Islet of Langerhans (tissue), 1 donor: ENCODE results near the gene RERE.
"Not testable (repeated sequence)": the region's sequence is repeated elsewhere in the genome, so short reads cannot be mapped to it uniquely, and the experiment has no call there.

ENCODE experiments used
- FAIRE-seq: peaks from one replicate; lab custom pipeline; 2011; peaks lifted over from hg19 to GRCh38; lab: Jason Lieb, UNC

Gene RERE

DNA sequence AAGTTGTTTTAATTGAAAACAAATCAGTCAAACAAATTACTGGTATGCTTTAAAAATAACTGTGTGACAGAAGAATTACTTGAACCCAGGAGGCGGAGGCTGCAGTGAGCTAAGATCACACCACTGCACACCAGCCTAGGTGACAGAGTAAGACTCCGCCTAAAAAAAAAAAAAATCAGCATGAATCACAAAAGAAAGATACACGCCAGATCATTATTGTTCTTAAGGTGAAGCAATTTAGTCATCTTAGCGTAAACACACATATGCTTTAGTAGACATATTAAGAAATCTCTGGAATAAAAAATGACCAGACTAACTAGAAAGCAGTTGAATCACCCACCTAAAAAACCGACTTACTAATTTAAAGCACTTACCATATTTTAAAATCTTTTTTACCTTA, 20.2 kb downstream of the RERE start:
- no peak for FAIRE-seq

DNA sequence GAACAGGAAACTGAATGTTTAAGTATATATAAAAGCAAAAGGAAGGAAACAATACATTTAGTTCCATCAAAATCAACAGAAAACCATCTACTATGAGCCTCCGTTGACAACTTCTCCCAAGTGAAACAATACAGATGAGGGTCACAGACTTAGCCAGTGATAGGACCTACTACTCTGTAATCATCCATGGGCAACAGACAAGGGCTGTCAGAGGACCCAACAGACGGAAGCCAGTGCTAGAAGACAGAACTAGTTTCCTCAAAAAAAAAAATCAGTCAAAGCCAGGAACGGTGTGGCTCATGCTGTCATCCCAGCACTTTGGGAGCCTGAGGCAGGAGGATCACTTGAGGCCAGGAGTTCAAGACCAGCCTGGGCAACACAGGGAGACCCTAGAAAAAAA, 20.6 kb downstream of the RERE start:
- no peak for FAIRE-seq

DNA sequence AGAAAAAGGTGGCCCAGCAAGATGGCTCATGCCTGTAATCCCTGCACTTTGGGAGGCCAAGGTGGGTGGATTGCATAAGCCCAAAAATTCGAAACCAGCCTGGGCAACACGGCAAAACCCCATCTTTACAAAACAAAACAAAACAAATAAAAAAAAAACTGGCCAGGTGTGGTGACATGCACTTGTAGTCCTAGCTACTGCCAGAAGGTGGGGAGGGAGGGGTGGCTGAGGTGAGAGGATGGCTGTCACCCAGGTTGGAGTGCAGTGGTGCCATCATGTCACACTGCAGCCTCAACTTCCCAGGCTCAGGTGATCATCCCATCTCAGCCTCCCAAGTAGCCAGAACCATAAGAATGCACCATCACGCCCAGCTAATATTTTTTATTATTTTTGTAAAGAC, 22.8 kb downstream of the RERE start:
- no peak for FAIRE-seq

DNA sequence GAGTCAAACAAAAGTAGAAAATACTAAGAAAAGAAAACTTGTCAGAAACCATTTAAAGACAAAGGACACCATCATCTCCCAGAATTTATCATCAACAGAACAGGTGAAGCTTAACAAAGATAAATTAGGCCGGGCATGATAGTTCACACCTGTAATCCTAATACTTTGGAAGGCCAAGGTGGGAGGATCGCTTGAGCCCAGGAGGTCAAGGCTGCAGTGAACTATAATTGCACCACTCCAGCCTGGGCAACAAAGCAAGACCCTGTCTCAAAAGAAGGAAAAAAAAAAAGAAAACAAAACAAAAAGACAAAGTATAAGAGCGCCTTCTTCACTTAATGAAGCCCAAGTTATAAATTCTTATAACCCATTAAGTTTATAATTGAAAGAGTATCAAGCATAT, 25.6 kb downstream of the RERE start:
- FAIRE-seq = no peak

DNA sequence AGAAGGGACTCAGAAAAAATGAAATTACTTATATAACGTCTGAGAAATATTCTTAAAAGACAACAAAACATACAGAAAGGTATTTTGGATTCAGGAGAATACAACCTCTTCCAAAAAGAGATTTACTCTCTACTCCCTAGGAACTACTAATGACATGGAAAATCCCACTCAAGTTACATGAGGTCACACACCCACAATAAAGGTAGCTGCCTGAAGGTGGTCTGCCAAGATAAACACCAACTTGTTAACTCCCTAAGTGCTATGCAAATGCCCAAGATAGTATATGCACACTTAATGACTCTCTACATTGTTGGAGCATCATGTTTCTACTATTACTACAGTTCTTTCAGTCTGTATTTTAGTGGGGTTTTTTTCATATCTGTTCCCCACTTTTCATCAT, 26.5 kb downstream of the RERE start:
- no peak for FAIRE-seq

DNA sequence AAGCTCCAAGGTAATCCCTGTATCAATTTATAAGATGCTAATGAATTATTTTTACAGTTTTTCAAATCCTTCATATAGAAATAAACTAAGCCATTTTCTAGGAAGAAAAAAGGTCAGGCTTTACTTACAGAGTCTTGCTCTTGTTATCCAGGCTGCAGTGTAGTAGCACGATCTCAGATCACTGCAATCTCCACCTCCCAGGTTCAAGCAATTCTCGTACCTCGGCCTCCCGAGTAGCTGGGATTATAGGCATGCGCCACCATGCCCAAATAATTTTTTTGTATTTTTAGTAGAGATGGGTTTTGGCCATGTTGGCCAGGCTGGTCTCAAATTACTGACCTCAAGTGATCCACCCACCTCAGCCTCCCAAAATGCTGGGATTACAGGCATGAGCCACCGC, 27.0 kb downstream of the RERE start:
- FAIRE-seq = no peak

DNA sequence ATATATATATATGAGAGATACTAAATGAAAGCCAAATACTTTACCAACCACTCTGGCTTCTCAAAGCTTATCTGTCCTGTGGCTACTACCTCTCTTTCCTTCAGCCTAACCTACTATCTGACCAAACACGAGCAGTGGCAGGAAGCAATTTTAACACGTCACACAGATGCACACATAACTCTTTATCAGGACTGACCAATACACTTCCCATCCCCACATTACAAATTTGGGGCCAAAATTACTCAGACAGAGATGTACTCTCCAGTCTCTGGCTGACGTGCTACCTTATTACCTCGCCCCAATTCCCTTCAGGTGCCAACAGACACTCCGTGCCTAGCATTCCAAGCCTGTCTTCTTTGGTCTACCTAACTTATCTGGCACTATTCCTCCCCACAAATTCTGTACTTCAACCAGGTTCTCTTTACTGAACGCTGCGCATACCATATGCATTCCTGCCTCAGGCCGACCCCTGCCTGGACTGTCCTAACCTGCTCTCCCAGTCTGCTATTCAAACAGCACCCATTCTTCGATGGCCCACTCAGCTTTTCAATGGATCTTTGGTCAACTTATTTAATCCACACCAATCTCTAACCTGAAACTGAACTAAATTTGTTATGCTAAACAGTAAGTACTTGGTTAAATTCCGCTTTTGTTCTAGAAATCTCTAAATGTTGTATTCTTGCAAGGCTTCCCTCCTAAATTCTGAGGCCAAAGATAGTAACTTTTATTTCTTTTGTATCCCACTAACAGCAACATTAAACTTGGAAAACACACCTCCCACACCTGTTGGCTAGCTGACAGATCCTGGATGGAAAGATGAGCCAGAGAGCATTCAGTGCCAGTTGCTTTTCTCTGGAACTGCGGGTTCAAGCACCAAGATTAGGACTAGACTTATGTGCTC, 27.9 kb downstream of the RERE start:
- FAIRE-seq = no peak

DNA sequence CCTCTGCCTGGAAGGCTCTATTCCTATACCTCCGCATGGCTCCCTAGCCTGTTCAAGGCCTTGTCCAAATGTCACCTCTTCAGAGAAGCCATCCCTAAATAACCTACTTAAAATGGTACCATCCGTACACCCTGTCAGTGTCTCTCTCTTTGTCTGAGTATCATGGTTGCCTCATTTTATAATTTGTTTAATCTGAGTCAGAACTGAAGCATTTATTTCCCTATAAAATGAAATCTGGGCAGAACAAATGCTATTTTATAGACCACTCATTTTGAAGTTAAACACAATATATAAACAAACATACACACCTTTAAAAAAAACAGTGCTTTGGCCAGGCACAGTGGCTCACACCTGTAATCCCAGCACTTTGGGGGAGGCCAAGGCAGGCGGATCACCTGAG, 30.2 kb downstream of the RERE start:
- FAIRE-seq = no peak

DNA sequence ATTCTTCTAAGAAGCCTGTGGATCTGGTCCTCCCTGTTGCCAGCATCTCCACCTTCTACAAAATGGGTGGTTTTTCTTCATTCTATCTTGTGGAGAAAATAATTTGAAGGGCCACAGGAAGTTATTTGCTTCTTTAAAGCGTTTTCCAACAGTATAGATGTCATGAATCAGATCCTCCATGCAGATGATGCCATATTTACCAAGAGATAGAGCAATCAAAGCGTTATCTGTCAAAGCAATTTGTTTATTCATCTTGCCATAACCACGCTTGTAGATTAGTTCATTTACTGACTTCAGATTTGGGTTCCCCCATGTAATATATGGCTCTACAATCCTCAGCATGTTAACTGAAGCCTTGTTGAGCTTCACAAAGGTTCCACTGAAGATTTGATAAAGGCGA, 31.2 kb downstream of the RERE start:
- not testable (repeated sequence) for FAIRE-seq

DNA sequence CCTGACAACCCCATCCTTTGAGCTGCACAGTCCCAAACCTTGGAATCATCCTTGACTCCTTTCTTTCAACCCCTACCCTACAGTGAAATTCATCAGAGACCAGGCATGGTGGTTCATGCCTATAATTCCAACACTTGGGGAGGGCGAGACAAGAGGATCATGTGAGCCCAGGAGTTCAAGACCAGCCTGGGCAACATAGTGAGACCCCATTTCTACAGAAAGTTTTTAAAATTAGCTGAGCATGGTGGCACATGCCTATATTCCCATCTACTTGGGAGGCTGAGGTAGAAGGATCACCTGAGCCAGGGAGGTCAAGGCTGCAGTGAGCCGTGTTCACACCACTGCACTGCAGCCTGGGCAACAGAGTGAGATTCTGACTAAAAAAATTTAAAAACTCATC, 34.5 kb downstream of the RERE start:
- no peak for FAIRE-seq

DNA sequence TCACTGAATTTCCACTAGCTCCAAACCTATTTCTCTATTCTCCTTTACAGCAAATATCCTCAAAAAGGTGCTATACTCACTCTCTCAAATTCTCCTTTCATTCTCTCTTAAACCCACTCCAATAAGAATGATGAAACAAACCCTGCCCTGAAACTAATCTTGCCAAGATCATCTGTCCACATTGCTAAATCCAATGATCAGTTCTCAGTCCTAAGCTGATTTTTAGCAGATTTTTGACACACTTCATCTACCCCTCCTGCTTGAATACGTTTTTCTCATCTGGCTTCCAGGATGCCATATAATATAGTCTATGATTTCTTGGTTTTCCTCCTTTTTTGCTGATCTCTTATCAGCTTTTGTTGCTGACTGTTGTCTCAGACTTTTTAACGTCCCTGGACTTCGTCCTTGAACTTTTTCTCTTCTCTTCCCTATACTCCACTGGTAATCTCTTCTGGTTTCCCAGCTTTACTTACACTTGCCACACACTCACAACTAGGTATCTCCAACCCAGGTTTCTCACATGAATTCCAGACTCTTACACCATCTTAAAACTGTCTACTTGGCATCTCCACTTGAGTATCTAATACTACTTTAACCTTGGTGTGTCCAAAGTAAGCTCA, 35.3 kb downstream of the RERE start:
- FAIRE-seq = no peak

DNA sequence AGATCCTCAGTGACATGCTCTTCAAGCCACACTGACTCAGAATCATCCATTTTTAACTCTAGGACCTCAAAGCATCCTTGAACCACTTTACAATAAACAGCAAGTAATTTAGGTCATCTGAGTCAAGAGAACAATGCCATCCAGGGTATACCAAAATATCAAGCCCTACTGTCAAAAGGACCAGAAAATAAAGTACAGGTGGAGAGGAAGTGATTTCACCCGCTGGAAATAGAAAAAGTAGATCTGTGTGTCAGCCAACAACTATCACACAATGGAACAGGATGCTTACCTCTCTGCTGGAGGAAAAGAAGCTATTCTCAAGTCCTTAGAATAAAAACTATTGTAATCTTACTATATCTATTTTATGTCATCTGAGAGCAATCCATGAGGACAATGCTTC, 37.0 kb downstream of the RERE start:
- FAIRE-seq = no peak

DNA sequence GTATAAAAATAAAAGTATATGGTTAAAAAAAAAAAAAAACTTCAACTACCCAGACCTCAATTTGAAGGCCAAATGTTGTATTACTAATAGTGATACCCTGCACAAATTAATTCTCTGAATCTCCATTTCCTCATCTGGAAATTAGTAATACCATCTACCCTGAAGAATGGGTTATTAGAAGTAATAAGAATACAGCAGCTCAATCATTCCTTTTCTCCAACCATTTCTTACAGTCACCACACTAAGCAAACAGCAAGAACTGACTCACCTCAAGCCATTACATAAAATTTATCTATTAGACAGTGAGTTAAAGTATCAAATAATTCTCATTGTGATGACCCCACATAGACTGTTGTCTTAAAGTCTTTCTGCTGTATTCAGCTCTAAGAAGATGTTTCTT, 39.6 kb downstream of the RERE start:
- no peak for FAIRE-seq

DNA sequence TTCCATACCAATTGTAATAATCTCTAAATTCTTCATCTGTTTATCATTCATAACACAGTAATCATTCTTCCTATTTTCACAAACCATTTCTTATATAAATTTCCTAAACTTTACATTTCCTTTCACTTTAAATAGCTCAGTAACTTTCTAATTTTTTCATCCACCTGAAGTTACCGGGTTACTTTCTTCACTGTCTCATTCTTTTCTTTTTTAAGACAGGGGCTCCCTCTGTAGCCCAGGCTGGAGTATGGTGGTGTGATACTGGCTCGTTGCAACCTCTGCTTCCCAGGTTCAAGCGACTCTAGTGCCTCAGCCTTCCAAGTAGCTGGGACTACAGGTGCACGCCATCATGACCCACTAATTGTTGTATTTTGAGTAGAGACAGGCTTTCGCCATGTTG, 41.3 kb downstream of the RERE start:
- no peak for FAIRE-seq

DNA sequence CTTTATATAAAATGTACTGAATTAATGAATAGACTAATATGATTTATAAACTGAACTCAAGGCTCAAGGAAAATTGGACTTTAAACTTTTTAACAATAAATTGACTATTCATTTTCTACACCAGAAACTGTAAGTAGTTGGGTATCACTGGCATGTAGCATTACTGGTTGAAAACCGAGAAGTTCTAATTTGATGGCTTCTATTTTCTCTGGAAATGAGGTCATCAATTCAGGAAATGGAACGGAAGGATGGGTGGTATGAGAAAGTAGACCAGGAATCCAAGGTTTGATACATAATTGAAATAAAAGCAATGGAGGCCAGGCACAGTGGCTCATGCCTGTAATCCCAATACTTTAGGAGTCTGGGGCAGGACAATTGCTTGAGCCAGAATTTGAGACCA, 50.4 kb downstream of the RERE start:
- FAIRE-seq = no peak

DNA sequence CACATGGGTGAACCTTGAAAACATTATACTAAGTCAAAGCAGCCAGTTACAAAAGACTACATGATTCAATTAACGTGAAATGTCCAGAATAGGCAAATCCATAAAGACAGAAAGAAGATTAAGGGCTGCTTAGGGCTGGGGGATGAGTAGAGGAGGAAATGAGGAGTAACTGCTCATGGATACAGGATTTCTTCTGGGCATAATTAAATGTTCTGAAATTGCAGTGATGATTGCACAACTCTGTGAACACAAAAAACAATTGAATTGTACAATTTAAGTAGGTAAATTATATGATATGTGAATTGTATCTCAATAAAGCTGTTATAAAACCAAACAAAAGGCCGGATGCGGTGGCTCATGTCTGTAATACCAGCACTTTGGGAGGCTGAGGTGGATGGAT, 52.2 kb downstream of the RERE start:
- no peak for FAIRE-seq

DNA sequence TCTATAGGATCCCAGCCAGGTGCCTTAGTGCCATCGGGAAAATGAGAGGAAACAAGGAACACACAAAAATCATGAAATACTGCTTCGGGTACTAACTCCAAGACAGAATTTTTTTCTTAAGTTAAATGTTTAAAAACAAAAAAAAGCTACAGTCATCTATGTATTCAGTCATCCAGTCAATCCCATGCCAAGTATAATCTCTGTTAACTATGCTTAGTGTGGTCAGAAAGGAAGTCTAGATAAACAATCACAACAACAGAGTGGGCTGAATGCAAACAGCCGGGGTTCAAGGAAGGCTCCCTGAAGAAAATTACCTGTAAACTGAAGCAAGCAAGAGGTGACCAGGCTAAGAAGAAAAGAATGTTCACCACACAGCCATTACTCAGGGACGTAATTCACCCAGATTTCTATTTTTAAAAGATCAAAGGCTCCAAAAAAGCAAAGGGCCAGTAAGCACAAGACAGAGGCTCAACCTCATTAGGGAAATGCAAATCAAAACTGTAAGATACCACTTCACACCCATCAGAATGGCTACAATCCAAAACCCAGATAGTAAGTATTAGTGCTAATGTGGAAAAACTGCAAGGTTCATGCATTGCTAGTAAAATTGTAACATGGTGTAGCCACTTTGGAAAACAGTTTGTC, 53.0 kb downstream of the RERE start:
- FAIRE-seq = no peak

DNA sequence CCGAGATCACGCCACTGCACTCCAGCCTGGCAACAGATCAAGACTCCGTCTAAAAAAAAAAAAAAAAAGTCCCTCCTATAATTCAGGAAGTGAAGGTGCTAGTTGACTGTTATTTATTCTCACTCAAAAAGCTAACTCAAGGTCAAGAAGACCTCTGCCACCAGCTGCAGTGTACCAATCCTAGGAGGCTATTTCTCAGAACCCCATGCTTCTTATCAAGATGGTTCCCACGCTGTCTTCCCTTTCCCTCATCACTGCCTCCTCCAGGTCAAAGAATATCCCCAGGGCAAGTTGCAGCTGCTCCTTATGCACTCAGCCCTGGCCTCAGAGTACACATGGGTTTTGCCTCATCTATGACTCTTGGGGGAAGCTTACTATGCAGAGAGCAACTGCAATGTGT, 53.6 kb downstream of the RERE start:
- FAIRE-seq = no peak

DNA sequence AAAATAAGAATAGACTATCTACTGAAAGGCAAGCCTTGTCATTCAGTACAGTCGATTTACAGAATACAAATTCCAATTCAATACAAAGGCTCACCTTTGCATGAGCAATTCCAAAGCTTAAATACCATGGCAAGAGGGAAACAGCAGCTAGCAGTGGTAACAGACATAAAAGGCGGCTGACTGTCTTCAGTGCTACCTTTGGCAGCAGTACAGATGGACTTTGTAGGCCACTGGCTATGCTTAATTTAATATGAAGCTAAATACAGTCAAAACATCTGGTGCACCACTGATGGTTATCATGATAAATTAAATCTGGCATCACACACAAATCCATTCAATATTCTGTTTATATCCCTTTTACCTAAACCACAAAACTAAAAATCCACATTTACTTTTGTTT, 62.4 kb downstream of the RERE start:
- FAIRE-seq = peak; percentile 90

DNA sequence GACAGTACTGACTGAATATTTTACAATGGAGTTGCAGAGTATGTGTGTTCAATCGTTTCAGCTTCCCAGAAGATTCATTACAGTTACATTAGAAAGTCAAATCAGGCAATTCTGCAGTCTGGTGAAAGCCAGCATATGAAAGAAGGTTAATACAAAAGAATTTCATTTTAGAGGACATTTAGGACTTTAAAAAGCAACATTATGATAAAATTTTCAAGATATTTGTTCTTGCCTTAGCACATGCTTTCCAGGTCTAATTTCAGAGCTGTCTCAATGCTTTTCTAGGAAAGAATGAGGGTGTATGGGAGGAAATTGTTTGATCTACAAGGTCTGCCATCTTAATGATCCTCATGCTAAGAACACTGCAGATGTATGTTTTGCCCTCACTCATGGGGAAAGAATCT, 63.2 kb downstream of the RERE start:
- peak; percentile 88 for FAIRE-seq

DNA sequence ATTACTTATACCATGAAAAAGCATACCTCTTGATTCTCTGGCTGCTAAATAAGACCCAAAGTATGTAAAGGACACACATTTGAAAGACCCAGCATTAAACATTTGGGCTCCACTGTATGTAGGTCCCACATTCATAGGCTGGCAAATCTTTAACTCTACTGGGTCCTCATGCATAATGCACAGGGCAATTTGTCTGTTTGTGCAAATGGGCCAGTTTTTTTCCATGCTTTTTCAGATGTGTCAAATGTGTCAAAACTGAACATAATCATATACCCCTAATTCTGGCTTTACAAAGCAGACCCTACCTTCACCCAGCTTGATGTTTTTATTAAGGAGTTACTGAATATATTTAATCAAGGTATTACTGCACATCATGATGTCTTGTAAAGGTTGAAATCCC, 63.7 kb downstream of the RERE start:
- FAIRE-seq = no peak

DNA sequence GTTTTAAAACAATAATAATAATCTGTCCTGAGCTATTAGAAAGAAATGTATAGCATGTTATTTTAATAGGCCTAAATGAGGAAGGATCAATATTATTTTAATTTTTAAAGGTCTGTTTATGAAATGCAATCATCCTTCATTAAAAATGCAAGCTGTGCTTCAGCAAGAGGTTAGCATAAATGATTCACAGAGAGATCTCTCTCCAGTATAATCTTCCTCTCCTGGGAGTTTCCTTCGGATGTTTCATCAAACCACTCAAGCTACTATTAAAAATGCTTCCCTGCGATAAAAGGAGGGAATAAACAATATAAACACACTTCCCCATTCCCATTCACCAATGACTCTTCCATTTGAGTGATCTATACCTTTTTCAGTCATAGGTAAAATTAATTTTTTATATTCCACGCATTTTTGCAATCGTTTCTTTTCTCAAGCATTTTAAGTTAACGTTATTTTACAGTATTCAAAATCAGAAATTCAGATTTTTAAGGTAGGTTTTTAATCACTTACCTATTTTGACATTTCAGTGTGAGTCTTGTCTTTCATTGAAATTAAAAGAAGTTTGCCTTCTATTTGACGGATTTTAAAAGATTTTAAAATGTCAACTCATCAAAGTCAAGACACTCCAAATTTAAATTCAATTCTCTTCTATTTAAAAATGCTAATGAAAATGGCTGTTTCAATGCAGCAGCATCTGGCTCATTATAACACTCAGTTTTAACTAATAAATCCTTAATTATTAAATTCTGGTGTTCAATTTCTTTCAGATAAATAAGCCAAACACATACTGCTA, 64.3 kb downstream of the RERE start:
- peak; percentile 96 for FAIRE-seq

DNA sequence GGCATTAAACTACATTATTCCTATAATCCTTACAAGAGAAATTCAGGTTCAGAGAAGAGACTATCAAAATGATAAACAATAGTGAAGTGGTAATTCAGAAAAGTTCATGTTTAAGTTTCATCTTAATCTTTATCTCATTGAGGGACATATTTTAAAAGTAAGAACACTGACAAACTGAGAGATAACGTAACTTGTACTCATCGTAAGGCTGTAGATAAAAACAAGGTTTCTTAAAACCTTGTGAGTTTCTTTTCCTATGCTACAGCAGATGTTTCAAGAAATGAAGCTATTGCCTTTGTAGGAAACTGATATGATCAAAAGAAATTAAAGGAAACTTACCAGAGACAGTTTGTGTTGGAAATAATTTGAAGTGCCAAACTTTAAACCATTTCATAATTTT, 65.0 kb downstream of the RERE start:
- FAIRE-seq = peak; percentile 79
